Fibroblast of skin of back (primary cell): ENCODE data around the gene OR51S1. TPM values are rescaled to one million over a fixed set of nuclear protein-coding genes. Genes with fewer than 3 reads are reported as not detected.
"Not testable (repeated sequence)": the region's sequence is repeated elsewhere in the genome, so short reads cannot be mapped to it uniquely, and the experiment has no call there.

ENCODE experiments used
- DNase-seq: peaks from one replicate; pipeline ENCODE4 v3.0.0-alpha.2; 2013
- polyA plus RNA-seq, 2 experiments: library from polyadenylated mRNA; unstranded; fragments of 120-200 nt; gene quantifications; one replicate each; pipeline ENCODE4 v1.2.1, GENCODE V29; 2013; ENCODE audit not compliant: insufficient read length in 2 of 2

Gene OR51S1
- polyA plus RNA-seq (2013, experiment 1 of 2; ENCODE audit: insufficient read length), result not detected
- polyA plus RNA-seq (2013, experiment 2 of 2; ENCODE audit: insufficient read length), result not detected

GRCh38 chr11:4848908-4849532 lies at the start of gene OR51S1:
OR51S1 (minus strand) TSS chr11:4849208; CDS start chr11:4849208, 0 bp downstream.
- DNase-seq, result no peak

- peak; percentile 93 for DNase-seq
Observed at GRCh38 chr11:4891996-4892640, 43.1 kb upstream of the OR51S1 start.

- DNase-seq, result peak; percentile 1
Observed at GRCh38 chr11:4890279-4890678, 41.3 kb upstream of the OR51S1 start.

- no peak for DNase-seq
Observed at GRCh38 chr11:4887591-4887990, 38.6 kb upstream of the OR51S1 start.

GRCh38 chr11:4886186-4886585 lies 37.2 kb upstream of the OR51S1 start:
- DNase-seq, result no peak

- DNase-seq, result no peak
Observed at GRCh38 chr11:4884361-4884760, 35.4 kb upstream of the OR51S1 start.

GRCh38 chr11:4882543-4882942 lies 33.5 kb upstream of the OR51S1 start:
- DNase-seq, result no peak

GRCh38 chr11:4881860-4882500 lies 33.0 kb upstream of the OR51S1 start, which contains the start of gene OR51T1:
OR51T1 (plus strand) TSS chr11:4881900; CDS start chr11:4881900, 0 bp downstream.
- peak; percentile 86 for DNase-seq

GRCh38 chr11:4881188-4881587 lies 32.2 kb upstream of the OR51S1 start:
- peak; percentile 43 for DNase-seq

- no peak for DNase-seq
Observed at GRCh38 chr11:4865855-4866254, 16.8 kb upstream of the OR51S1 start.

- no peak for DNase-seq
Observed at GRCh38 chr11:4863876-4864275, 14.9 kb upstream of the OR51S1 start.

- DNase-seq, result no peak
Observed at GRCh38 chr11:4862447-4863236, 13.6 kb upstream of the OR51S1 start.

- not testable (repeated sequence) for DNase-seq
Observed at GRCh38 chr11:4854286-4854685, 5.3 kb upstream of the OR51S1 start.

- DNase-seq, result no peak
Observed at GRCh38 chr11:4851033-4851432, 2.0 kb upstream of the OR51S1 start.

GRCh38 chr11:4839851-4840549 lies 9.0 kb downstream of the OR51S1 start:
- no peak for DNase-seq

- no peak for DNase-seq
Observed at GRCh38 chr11:4830909-4831308, 18.1 kb downstream of the OR51S1 start.

- no peak for DNase-seq
Observed at GRCh38 chr11:4830346-4830745, 18.7 kb downstream of the OR51S1 start.

GRCh38 chr11:4826425-4826824 lies 22.6 kb downstream of the OR51S1 start:
- DNase-seq, result peak; percentile 31

- no peak for DNase-seq
Observed at GRCh38 chr11:4825132-4825531, 23.9 kb downstream of the OR51S1 start.

- no peak for DNase-seq
Observed at GRCh38 chr11:4821021-4821420, 28.0 kb downstream of the OR51S1 start, which contains the start of gene OR51F2. OR51F2 (plus strand) TSS chr11:4821321; CDS start chr11:4821422, 101 bp downstream.

- DNase-seq, result no peak
Observed at GRCh38 chr11:4809246-4809645, 39.8 kb downstream of the OR51S1 start.

GRCh38 chr11:4808476-4808875 lies 40.5 kb downstream of the OR51S1 start:
- no peak for DNase-seq
